CD4-positive, alpha-beta T cell treated with Interleukin-17A for 4 hours (primary cell): Measurements from ENCODE around the gene ASMTL.
"Not testable (repeated sequence)": the region's sequence is repeated elsewhere in the genome, so short reads cannot be mapped to it uniquely, and the experiment has no call there.

Source experiments
- DNase-seq: peaks from one replicate; pipeline ENCODE4 v3.0.0-alpha.2; 2020; ENCODE audit warnings: mixed read lengths

The ASMTL gene

GRCh38 chrX:1481636-1482529 is 29.2 kb upstream of the ASMTL start:
- DNase-seq = peak; percentile 78

GRCh38 chrX:1480082-1480785 is 27.5 kb upstream of the ASMTL start:
- no peak for DNase-seq

DNA sequence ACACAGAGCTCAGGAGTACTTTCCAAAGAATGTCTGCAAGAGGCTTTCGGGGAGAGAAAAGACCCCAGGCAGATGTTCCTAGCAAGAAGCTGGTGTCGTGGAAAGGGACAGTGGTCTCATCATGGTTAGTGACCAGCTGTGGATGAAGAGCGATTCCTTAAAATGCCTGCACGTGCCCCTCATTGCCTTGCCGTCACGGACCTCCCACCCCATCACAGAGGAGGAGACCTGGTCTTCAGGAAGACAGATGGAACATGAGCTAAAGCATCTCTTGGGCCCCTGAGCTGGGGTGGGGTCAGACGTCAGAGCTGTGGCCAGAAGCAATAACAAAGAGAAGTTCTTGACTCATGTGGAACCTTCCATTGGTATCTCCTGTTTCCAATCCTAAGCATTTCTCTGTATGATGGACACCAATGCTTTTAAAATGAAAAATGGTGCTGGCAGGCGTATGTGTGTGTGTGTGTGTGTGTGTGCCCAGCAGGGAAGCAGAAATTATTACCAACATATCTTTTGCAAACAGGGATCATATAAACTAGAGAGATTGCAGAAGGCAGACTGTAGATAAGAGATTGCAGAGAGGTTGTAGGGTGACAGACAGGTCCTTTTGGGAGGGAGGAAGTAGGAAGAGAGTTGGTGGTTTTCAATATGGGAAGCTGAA is 25.2 kb upstream of the ASMTL start:
- DNase-seq = no peak

GRCh38 chrX:1477229-1477628 is 24.5 kb upstream of the ASMTL start:
- no peak for DNase-seq

- no peak for DNase-seq
These were observed 24.0 kb upstream of the ASMTL start for GRCh38 chrX:1476682-1477081.

- DNase-seq = no peak
These were observed 23.2 kb upstream of the ASMTL start for GRCh38 chrX:1475881-1476280.

- DNase-seq = no peak
These were observed 22.8 kb upstream of the ASMTL start for GRCh38 chrX:1475481-1475880.

DNA sequence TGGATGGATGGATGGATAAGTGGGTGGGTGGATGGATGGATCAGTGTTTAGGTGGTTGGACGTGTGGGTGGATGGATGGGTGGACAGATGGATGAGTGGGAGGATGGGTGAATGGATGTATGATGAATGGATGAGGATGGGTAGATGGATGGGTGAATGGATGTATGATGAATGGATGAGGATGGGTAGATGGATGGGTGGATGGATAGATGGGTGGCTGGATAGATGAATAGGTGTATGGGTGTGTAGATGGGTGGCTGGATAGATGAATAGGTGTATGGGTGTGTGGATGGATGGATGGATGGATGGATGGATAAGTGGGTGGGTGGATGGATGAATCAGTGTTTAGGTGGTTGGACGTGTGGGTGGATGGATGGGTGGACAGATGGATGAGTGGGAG is 21.9 kb upstream of the ASMTL start:
- not testable (repeated sequence) for DNase-seq

DNA sequence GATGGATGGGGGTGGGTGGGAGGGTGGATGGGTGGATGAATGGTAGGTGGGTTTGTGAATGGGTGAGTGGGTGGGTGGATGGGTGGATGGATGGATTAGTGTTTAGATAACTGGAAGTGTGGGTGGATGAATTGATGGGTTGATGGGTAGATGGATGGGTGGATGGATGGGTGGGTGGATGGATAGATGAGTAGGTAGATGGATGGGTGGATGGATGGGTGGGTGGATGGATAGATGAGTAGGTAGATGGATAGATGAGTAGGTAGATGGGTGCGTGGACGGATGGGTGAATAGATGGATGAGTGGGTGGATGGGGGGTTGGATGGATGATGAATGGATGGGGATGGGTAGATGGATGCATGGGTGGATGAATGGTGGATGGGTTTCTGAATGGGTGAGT is 20.3 kb upstream of the ASMTL start:
- DNase-seq = no peak

DNA sequence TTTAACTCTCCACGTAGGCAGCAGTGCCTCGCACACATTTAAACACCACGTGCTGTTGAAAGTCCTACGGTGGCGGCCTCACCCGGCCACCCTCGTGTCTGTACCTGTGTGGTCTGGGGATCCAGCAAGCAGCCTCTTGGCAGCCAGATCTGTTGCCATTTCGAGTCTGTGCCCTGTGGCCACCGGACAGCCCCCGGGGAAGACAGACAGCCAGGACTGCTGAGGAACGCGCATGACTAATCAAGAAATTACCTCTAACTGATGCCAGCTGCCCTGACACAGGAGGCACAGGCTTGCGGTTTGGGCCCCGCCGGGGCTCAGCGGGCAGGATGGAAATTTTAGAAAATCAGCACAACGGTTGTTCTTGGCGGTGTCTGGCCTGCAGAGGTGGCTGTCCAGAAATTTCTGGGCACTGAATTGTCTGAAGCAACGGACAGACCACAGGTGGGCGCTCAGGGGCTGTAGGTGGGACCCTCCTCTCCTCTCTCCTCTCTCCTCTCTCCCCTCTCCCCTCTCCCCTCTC is 15.6 kb upstream of the ASMTL start:
- DNase-seq = peak; percentile 82

DNA sequence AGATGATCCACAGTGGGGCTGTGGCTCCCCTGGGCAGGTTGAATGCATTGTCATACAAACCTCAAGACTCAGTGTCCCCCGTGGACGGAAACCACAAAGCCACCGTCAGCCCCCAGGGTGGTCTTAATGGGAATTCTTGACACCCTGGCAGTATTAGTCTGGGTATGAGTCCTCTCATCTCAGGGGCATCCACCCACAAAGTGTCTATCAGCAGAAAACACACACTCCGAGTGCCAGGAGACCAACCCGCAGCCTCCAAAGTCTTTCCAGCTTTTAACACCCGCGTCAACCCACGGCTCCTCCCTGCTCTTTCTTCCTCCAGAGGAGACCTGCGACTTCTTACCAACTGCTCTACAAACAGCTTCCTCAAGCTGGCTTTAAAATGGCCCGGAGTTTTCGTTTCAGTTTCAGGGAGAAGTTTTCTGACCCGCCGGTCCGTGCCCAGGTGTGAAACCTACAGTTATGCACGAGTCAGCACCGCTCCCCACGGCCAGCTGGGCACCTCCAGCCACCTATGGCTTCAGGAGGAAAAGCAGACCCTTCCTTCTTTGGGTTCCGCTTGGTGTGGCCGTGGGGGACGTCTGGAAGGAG is 14.4 kb upstream of the ASMTL start:
- peak; percentile 48 for DNase-seq

- no peak for DNase-seq
These were observed 13.5 kb upstream of the ASMTL start for GRCh38 chrX:1466232-1466661.

DNA sequence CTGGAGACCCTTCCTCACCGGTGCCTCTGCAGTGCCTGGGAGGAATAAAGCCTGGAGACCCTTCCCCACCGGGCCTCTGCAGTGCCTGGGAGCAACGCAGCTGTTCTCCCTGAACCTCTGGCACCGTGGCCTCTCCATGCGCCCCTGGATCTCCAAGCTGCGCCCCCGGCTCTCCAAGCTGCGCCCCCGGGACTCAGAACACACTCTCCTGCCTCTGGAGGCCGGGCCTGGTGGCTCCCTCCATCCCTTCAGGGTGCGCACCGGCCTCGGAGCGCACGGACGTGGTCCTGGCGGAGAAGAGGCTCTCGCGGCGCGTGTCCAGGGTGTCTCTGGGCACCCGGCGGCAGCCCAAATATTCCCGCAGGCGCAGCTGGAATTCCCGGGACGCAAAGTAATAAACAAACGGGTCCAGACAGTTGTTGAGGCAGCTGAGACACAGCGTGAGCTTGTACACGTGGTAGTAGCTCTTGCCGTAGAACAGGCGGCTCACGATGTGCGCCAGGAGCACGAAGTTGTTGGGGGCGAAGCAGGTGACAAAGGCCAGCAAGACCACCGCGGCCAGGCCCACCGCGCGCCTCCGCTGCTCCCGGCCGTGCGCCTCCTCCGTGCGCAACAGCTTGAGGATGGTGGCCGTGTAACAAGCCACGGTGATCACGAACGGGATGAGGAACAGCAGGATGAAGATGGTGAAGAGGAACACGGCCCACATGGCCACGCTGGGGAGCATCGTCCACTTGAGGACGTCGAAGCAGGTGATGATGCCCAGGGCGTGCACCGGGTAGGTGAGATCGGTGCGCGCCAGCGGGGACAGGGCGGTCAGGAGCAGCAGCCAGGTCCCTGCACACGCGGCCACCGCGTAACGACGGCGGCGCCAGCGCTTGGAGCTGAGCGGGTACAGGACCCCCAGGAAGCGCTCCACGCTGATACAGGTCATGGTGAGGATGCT is 12.8 kb upstream of the ASMTL start:
- DNase-seq = no peak

DNA sequence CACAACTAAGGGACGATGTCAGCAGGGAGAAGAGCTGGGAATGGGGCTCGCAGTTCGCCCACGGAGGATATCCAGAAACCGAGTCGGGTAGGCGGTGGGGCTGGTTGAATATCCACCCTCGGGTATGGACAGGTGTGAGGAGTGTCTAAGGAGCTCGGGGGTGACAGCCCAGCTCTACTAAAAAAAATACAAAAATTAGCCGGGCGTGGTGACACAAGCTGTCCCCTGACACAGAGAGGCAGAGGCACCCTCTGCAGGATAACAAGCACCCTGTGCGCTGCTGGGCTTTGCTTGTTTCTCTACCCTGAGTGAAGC is 12.2 kb upstream of the ASMTL start:
- peak; percentile 27 for DNase-seq

DNA sequence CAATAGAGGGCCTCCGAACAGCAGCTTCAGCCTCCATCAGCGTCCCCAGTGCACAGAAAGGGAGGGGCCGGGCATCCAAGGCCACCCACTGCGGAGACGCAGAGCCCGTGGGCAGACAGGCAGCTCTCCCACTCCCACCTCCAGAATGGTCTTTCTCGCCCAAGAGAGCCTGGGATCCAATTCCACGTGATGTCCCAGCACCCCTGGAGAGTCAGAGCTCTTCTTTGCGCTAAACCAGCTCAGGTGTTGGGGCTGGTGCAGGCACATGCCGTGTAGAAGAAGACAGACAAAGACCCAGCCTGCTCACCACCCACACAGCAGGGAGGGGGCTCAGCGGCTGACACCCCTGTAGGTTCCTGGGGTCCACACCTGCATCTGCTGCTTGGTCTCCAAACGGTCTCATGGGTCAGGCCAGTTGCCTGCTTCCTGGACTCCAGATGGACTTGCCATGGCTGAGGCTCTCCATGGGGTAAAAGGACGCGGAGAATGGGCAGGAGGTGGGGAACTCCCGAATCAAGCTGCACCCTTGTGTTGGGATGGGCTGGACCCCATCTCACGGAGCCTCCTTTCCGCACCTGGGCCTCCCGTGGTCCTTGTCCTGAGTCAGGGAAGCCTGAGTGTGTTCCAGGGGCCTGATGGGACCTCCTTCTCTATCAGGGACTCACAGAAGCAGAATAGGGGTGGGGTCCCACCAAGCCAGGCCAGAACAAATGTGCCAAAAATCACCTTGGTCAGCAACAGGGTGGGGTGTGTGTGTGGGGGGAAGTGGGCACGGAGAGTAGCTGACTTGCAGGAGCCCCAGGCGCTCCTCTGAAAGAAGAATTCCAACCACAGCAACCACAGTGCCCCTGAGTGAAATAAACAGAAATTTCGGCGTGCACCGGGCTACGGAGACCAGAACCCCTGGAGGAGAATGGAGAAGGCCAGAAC is 11.6 kb upstream of the ASMTL start:
- peak; percentile 48 for DNase-seq

GRCh38 chrX:1463581-1463980 is 10.9 kb upstream of the ASMTL start:
- no peak for DNase-seq

- DNase-seq = peak; percentile 79
These were observed 10.0 kb upstream of the ASMTL start for GRCh38 chrX:1462596-1463251.

DNA sequence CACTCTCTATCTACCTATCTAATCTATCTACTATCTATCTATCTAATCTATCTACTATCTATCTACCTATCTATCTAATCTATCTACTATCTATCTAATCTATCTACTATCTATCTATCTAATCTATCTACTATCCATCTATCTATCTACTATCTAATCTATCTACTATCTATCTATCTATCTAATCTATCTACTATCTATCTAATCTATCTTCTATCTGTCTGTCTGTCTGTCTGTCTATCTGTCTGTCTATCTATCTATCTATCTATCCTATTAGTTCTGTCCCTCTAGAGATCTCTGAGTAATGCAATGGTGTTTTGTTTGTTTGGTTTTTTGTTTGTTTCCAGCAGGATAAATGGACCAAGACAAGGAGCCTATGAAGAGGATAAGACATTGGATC is 9.4 kb upstream of the ASMTL start:
- DNase-seq = no peak

DNA sequence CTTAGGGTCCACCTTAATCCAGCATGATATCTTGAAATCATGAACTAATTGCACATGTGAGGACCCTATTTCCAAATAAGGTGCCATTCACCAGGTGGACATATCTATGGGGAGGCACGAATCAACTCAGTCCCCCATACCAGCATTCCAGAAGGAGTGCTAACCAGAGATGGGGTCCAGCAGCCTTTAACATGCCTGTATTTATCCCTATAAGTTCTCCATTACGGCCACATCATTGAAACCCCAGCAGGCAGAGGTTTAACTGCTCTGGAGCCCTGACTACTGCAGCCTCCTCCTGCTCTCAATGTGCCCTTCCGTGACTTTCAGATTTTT is 3.2 kb upstream of the ASMTL start:
- DNase-seq = no peak
